Measurements from ENCODE around the gene FMN1. TPM values are rescaled to one million over a fixed set of nuclear protein-coding genes. Genes with fewer than 3 reads are reported as not detected.

Gene FMN1
- total RNA-seq, 1 experiment from 2014 or later, result 4.5 TPM

GRCh38 chr15:32829436-32829835 is 365.1 kb downstream of the FMN1 start:
- TF ChIP-seq CBFB (CRISPR knock-in tag; IDR thresholded peaks at IDR 0.05; ENCODE audit: low read depth) (no peak), ZNF232 (CRISPR knock-in tag; IDR thresholded peaks at IDR 0.05) (no peak), SMAD4 (CRISPR knock-in tag; IDR thresholded peaks at IDR 0.05) (no peak), CREB1 (CRISPR knock-in tag; IDR thresholded peaks at IDR 0.05) (no peak), ZNF532 (CRISPR knock-in tag; IDR thresholded peaks at IDR 0.05; ENCODE audit: borderline replicate concordance) (no peak), CTCF (IDR thresholded peaks at IDR 0.05) (no peak), TEAD4 (CRISPR knock-in tag; IDR thresholded peaks at IDR 0.05) (no peak), NFE2L1 (CRISPR knock-in tag; IDR thresholded peaks at IDR 0.05) (no peak), IRF1 (CRISPR knock-in tag; IDR thresholded peaks at IDR 0.05) (no peak), ATF1 (CRISPR knock-in tag; IDR thresholded peaks at IDR 0.05) (no peak), NR1H2 (CRISPR knock-in tag; IDR thresholded peaks at IDR 0.05) (no peak), ATF2 (CRISPR knock-in tag; IDR thresholded peaks at IDR 0.05; ENCODE audit: borderline replicate concordance, low read depth) (no peak), GABPB1 (CRISPR knock-in tag; IDR thresholded peaks at IDR 0.05) (no peak), NFATC4 (CRISPR knock-in tag; IDR thresholded peaks at IDR 0.05) (no peak), NFYB (CRISPR knock-in tag; conservative IDR thresholded peaks at IDR 0.05; ENCODE audit: low read depth) (no peak)
- TF ChIP-seq, protein P1, sequence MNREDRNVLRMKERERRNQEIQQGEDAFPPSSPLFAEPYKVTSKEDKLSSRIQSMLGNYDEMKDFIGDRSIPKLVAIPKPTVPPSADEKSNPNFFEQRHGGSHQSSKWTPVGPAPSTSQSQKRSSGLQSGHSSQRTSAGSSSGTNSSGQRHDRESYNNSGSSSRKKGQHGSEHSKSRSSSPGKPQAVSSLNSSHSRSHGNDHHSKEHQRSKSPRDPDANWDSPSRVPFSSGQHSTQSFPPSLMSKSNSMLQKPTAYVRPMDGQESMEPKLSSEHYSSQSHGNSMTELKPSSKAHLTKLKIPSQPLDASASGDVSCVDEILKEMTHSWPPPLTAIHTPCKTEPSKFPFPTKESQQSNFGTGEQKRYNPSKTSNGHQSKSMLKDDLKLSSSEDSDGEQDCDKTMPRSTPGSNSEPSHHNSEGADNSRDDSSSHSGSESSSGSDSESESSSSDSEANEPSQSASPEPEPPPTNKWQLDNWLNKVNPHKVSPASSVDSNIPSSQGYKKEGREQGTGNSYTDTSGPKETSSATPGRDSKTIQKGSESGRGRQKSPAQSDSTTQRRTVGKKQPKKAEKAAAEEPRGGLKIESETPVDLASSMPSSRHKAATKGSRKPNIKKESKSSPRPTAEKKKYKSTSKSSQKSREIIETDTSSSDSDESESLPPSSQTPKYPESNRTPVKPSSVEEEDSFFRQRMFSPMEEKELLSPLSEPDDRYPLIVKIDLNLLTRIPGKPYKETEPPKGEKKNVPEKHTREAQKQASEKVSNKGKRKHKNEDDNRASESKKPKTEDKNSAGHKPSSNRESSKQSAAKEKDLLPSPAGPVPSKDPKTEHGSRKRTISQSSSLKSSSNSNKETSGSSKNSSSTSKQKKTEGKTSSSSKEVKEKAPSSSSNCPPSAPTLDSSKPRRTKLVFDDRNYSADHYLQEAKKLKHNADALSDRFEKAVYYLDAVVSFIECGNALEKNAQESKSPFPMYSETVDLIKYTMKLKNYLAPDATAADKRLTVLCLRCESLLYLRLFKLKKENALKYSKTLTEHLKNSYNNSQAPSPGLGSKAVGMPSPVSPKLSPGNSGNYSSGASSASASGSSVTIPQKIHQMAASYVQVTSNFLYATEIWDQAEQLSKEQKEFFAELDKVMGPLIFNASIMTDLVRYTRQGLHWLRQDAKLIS (CRISPR knock-in tag; IDR thresholded peaks at IDR 0.05; ENCODE audit: borderline replicate concordance), result no peak
- TF ChIP-seq, protein P2, sequence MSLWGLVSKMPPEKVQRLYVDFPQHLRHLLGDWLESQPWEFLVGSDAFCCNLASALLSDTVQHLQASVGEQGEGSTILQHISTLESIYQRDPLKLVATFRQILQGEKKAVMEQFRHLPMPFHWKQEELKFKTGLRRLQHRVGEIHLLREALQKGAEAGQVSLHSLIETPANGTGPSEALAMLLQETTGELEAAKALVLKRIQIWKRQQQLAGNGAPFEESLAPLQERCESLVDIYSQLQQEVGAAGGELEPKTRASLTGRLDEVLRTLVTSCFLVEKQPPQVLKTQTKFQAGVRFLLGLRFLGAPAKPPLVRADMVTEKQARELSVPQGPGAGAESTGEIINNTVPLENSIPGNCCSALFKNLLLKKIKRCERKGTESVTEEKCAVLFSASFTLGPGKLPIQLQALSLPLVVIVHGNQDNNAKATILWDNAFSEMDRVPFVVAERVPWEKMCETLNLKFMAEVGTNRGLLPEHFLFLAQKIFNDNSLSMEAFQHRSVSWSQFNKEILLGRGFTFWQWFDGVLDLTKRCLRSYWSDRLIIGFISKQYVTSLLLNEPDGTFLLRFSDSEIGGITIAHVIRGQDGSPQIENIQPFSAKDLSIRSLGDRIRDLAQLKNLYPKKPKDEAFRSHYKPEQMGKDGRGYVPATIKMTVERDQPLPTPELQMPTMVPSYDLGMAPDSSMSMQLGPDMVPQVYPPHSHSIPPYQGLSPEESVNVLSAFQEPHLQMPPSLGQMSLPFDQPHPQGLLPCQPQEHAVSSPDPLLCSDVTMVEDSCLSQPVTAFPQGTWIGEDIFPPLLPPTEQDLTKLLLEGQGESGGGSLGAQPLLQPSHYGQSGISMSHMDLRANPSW (CRISPR knock-in tag; conservative IDR thresholded peaks at IDR 0.05; ENCODE audit: low read depth), result no peak
- TF ChIP-seq, protein P3, sequence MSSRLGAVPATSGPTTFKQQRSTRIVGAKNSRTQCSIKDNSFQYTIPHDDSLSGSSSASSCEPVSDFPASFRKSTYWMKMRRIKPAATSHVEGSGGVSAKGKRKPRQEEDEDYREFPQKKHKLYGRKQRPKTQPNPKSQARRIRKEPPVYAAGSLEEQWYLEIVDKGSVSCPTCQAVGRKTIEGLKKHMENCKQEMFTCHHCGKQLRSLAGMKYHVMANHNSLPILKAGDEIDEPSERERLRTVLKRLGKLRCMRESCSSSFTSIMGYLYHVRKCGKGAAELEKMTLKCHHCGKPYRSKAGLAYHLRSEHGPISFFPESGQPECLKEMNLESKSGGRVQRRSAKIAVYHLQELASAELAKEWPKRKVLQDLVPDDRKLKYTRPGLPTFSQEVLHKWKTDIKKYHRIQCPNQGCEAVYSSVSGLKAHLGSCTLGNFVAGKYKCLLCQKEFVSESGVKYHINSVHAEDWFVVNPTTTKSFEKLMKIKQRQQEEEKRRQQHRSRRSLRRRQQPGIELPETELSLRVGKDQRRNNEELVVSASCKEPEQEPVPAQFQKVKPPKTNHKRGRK (CRISPR knock-in tag; IDR thresholded peaks at IDR 0.05; ENCODE audit: borderline replicate concordance), result no peak
- TF ChIP-seq, protein P4, sequence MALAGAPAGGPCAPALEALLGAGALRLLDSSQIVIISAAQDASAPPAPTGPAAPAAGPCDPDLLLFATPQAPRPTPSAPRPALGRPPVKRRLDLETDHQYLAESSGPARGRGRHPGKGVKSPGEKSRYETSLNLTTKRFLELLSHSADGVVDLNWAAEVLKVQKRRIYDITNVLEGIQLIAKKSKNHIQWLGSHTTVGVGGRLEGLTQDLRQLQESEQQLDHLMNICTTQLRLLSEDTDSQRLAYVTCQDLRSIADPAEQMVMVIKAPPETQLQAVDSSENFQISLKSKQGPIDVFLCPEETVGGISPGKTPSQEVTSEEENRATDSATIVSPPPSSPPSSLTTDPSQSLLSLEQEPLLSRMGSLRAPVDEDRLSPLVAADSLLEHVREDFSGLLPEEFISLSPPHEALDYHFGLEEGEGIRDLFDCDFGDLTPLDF (CRISPR knock-in tag; IDR thresholded peaks at IDR 0.05), result no peak
- no peak for ATAC-seq
- ChIA-PET CTCF (interaction anchor here (1.0 kb wide), 2 partner anchors 10 to 15 kb away, joined by 3 read pairs; no protein-coding TSS in a partner anchor), POLR2A (no interaction called here)
- no peaks in the 10 kb centered on the region for H3K36me3 Mint-ChIP-seq
- DNase-seq (ENCODE audit: low spot score), result no peak
- peaks cover 5% of the 10 kb centered on the region for H3K9me3 Mint-ChIP-seq
- no peaks in the 10 kb centered on the region for H3K4me1 Mint-ChIP-seq
- H3K27ac Mint-ChIP-seq, result no peak overlapping the region
- no peaks in the 10 kb centered on the region for H3K27me3 Mint-ChIP-seq (ENCODE audit: low read depth)
- no peak overlapping the region for H3K4me3 Mint-ChIP-seq
